Measurements from ENCODE around the gene DVL3. TPM values are rescaled to one million over a fixed set of nuclear protein-coding genes. Genes with fewer than 3 reads are reported as not detected.

DVL3 gene
- total and polyA plus RNA-seq, 7 experiments from 2014 or later = 3.1 to 45.3 (median 36.2) TPM

GRCh38 chr3:184129012-184129411, 26.2 kb upstream of the DVL3 start:
- no peak overlapping the region for H3K27ac ChIP-seq (ENCODE audit: low read depth, low read length)
- H3K36me3 ChIP-seq (ENCODE audit: control insufficient read depth in 2 of 3, insufficient read depth in 3 of 3, low read length in 3 of 3) = no peaks in the 10 kb centered on the region
- Mint-ChIP-seq H3K36me3 (no peaks in the 10 kb centered on the region), H3K27me3 (peaks cover 0 to 8% (median 0%) of the 10 kb centered on the region in 5 donors), H3K9me3 (no peaks in the 10 kb centered on the region), H3K4me1 (peaks cover 3 to 8% (median 7%) of the 10 kb centered on the region in 7 donors), H3K4me3 (no peak overlapping the region), H3K27ac (no peak overlapping the region)
- CTCF ChIA-PET = no interaction called here
- H3K9me3 ChIP-seq (ENCODE audit: control insufficient read depth in 2 of 3, low read length in 3 of 3) = no peaks in the 10 kb centered on the region
- DNase-seq (peak in 1 of 9 donors; percentile 26), ATAC-seq (no peak)
- peaks cover 3 to 4% of the 10 kb centered on the region in 2 donors for H3K4me1 ChIP-seq (ENCODE audit: control insufficient read depth in 2 of 2, insufficient read depth in 2 of 2, low read length in 2 of 2)
- H3K27me3 ChIP-seq (ENCODE audit: control insufficient read depth in 2 of 2, insufficient read depth in 2 of 2, low read length in 2 of 2) = no peaks in the 10 kb centered on the region
- H3K4me3 ChIP-seq (ENCODE audit: low read length) = no peak overlapping the region
- POLR2A ChIA-PET = no interaction called here
- intact Hi-C loops (cut with micrococcal nuclease) = no loop called here

GRCh38 chr3:184132945-184133344, 22.2 kb upstream of the DVL3 start:
- Mint-ChIP-seq H3K9me3 (no peaks in the 10 kb centered on the region), H3K4me1 (peaks cover 27 to 38% (median 36%) of the 10 kb centered on the region in 7 donors), H3K36me3 (peaks cover 0 to 2% (median 0%) of the 10 kb centered on the region in 5 donors), H3K27ac (no peak overlapping the region), H3K27me3 (peaks cover 0 to 10% (median 0%) of the 10 kb centered on the region in 5 donors), H3K4me3 (peak overlapping the region in 3 of 10 donors; percentile 96 to 99 (median 98))
- H3K36me3 ChIP-seq (ENCODE audit: control insufficient read depth in 2 of 3, insufficient read depth in 3 of 3, low read length in 3 of 3) = peaks cover 0 to 17% (median 0%) of the 10 kb centered on the region in 3 experiments
- H3K27me3 ChIP-seq (ENCODE audit: control insufficient read depth in 2 of 2, insufficient read depth in 2 of 2, low read length in 2 of 2) = no peaks in the 10 kb centered on the region
- H3K9me3 ChIP-seq (ENCODE audit: control insufficient read depth in 2 of 3, low read length in 3 of 3) = no peaks in the 10 kb centered on the region
- POLR2A ChIA-PET = no interaction called here
- H3K4me3 ChIP-seq (ENCODE audit: low read length) = no peak overlapping the region
- CTCF ChIA-PET = interaction anchor here (0.6 kb wide), 1 partner anchor 453 kb away, joined by 3 read pairs; no protein-coding TSS in a partner anchor
- ATAC-seq = no peak
- intact Hi-C loops (cut with micrococcal nuclease) = loop anchor here (10.0 kb wide), 3 partner anchors 48 to 498 kb away; partner anchors contain the start of gene KLHL24 (in 1 of the 2)
- peaks cover 4 to 10% of the 10 kb centered on the region in 2 donors for H3K4me1 ChIP-seq (ENCODE audit: control insufficient read depth in 2 of 2, insufficient read depth in 2 of 2, low read length in 2 of 2)
- H3K27ac ChIP-seq (ENCODE audit: low read depth, low read length) = no peak overlapping the region
- DNase-seq = no peak

GRCh38 chr3:184133840-184134745, 21.1 kb upstream of the DVL3 start:
- H3K27me3 Mint-ChIP-seq = peaks cover 0 to 10% (median 0%) of the 10 kb centered on the region in 5 donors
- H3K27me3 ChIP-seq (ENCODE audit: control insufficient read depth in 2 of 2, insufficient read depth in 2 of 2, low read length in 2 of 2) = no peaks in the 10 kb centered on the region
- no peaks in the 10 kb centered on the region for H3K9me3 Mint-ChIP-seq
- H3K4me3 ChIP-seq (ENCODE audit: low read length) = peak overlapping the region; percentile 83
- peak overlapping the region; percentile 92 to 98 (median 97) for H3K27ac Mint-ChIP-seq
- POLR2A ChIA-PET = interaction anchor here (0.8 to 1.5 kb wide), 10 partner anchors 13 to 228 kb away, joined by 3 to 12 read pairs (median 3); partner anchors contain the start of genes ABCC5, CLCN2, DVL3 and EEF1AKMT4
- H3K4me1 ChIP-seq (ENCODE audit: control insufficient read depth in 2 of 2, insufficient read depth in 2 of 2, low read length in 2 of 2) = peaks cover 4 to 10% of the 10 kb centered on the region in 2 donors
- CTCF ChIA-PET = interaction anchor here (0.8 to 2.0 kb wide), 3 partner anchors 11 to 239 kb away, joined by 3 to 5 read pairs (median 5); no protein-coding TSS in a partner anchor
- ATAC-seq = peak; percentile 9
- peaks cover 29 to 40% (median 38%) of the 10 kb centered on the region in 7 donors for H3K4me1 Mint-ChIP-seq
- peaks cover 0 to 3% (median 0%) of the 10 kb centered on the region in 5 donors for H3K36me3 Mint-ChIP-seq
- DNase-seq = peak in 5 of 9 donors; percentile 17 to 58 (median 23)
- no peaks in the 10 kb centered on the region for H3K9me3 ChIP-seq (ENCODE audit: control insufficient read depth in 2 of 3, low read length in 3 of 3)
- H3K27ac ChIP-seq (ENCODE audit: low read depth, low read length) = peak overlapping the region; percentile 86
- peak overlapping the region; percentile 96 to 100 (median 98) for H3K4me3 Mint-ChIP-seq
- intact Hi-C loops (cut with micrococcal nuclease) = loop anchor here (2.0 to 10.0 kb wide), 5 partner anchors 49 to 679 kb away; partner anchors contain the start of genes KLHL24 (in 1 of the 2) and VPS8 (in 1 of the 2)
- peaks cover 0 to 19% (median 0%) of the 10 kb centered on the region in 3 experiments for H3K36me3 ChIP-seq (ENCODE audit: control insufficient read depth in 2 of 3, insufficient read depth in 3 of 3, low read length in 3 of 3)

DNA sequence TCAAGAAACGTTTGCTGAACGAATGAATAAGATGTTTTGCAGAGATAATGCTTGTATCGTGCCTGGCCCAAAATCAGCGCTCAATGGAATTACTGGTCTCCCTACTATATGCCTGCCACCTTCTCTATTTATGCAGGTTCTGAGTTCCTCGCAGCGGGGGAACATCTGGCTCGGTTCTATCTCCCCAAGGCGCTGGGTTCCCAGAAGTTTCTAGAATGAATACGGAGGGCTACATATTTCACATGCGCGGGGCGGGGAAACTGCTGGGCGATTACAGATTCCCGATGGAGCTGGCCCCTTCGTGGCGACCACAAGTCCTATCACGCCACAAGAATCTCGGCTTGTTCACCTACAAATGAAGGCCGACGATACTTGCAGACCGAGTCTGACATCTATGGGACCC, 20.4 kb upstream of the DVL3 start:
- peak overlapping the region; percentile 83 for H3K4me3 ChIP-seq (ENCODE audit: low read length)
- H3K4me1 ChIP-seq (ENCODE audit: control insufficient read depth in 2 of 2, insufficient read depth in 2 of 2, low read length in 2 of 2) = peaks cover 4 to 10% of the 10 kb centered on the region in 2 donors
- Mint-ChIP-seq H3K27me3 (peaks cover 0 to 10% (median 0%) of the 10 kb centered on the region in 5 donors), H3K36me3 (peaks cover 0 to 3% (median 0%) of the 10 kb centered on the region in 5 donors), H3K27ac (peak overlapping the region; percentile 92 to 98 (median 97)), H3K9me3 (no peaks in the 10 kb centered on the region), H3K4me3 (peak overlapping the region; percentile 96 to 100 (median 98)), H3K4me1 (peaks cover 29 to 40% (median 38%) of the 10 kb centered on the region in 7 donors)
- CTCF ChIA-PET = interaction anchor here (0.8 to 2.0 kb wide), 3 partner anchors 10 to 117 kb away, joined by 4 to 5 read pairs (median 5); partner anchors contain the start of gene ABCC5
- peak overlapping the region; percentile 86 for H3K27ac ChIP-seq (ENCODE audit: low read depth, low read length)
- peaks cover 0 to 19% (median 0%) of the 10 kb centered on the region in 3 experiments for H3K36me3 ChIP-seq (ENCODE audit: control insufficient read depth in 2 of 3, insufficient read depth in 3 of 3, low read length in 3 of 3)
- no peaks in the 10 kb centered on the region for H3K9me3 ChIP-seq (ENCODE audit: control insufficient read depth in 2 of 3, low read length in 3 of 3)
- DNase-seq (no peak), ATAC-seq (peak; percentile 28)
- POLR2A ChIA-PET = interaction anchor here (0.8 to 2.2 kb wide), 13 partner anchors 10 to 227 kb away, joined by 3 to 12 read pairs (median 3); partner anchors contain the start of genes ABCC5, CLCN2, DVL3 and EEF1AKMT4
- intact Hi-C loops (cut with micrococcal nuclease) = loop anchor here (1.0 to 10.0 kb wide), 18 partner anchors 11 to 1035 kb away; partner anchors contain the start of genes ABCC5 (in 2 of the 2), ABCF3 (in 2 of the 2), AP2M1 (in 2 of the 2) and DVL3 (in 2 of the 2)
- no peaks in the 10 kb centered on the region for H3K27me3 ChIP-seq (ENCODE audit: control insufficient read depth in 2 of 2, insufficient read depth in 2 of 2, low read length in 2 of 2)

GRCh38 chr3:184135149-184135910, 19.8 kb upstream of the DVL3 start, which contains the start of gene EIF2B5:
Gene EIF2B5 (plus strand): TSS chr3:184135358. CDS start chr3:184135386, 28 bp downstream.
- Histone ChIP-seq H3K27ac (ENCODE audit: low read depth, low read length) (peak within 1 kb of the TSS; percentile 86), H3K27me3 (ENCODE audit: control insufficient read depth in 2 of 2, insufficient read depth in 2 of 2, low read length in 2 of 2) (no peaks in the 10 kb centered on the region), H3K36me3 (ENCODE audit: control insufficient read depth in 2 of 3, insufficient read depth in 3 of 3, low read length in 3 of 3) (peaks cover 0 to 23% (median 0%) of the 10 kb centered on the region in 3 experiments), H3K4me3 (ENCODE audit: low read length) (peak within 1 kb of the TSS; percentile 83), H3K4me1 (ENCODE audit: control insufficient read depth in 2 of 2, insufficient read depth in 2 of 2, low read length in 2 of 2) (peaks cover 4 to 10% of the 10 kb centered on the region in 2 donors), H3K9me3 (ENCODE audit: control insufficient read depth in 2 of 3, low read length in 3 of 3) (no peaks in the 10 kb centered on the region)
- ChIA-PET CTCF (interaction anchor here (0.7 to 2.0 kb wide), 3 partner anchors 38 to 667 kb away, joined by 4 to 5 read pairs (median 4); partner anchors contain the start of gene ABCC5), POLR2A (interaction anchor here (0.6 to 2.2 kb wide), 13 partner anchors 9 to 227 kb away, joined by 3 to 12 read pairs (median 3); partner anchors contain the start of genes ABCC5, CLCN2, DVL3 and EEF1AKMT4)
- Mint-ChIP-seq H3K27ac (peak within 1 kb of the TSS; percentile 92 to 98 (median 97)), H3K9me3 (no peaks in the 10 kb centered on the region), H3K36me3 (peaks cover 0 to 8% (median 5%) of the 10 kb centered on the region in 5 donors), H3K4me3 (peak within 1 kb of the TSS; percentile 96 to 100 (median 98)), H3K27me3 (peaks cover 0 to 10% (median 0%) of the 10 kb centered on the region in 5 donors), H3K4me1 (peaks cover 29 to 40% (median 38%) of the 10 kb centered on the region in 7 donors)
- intact Hi-C loops (cut with micrococcal nuclease) = loop anchor here (1.0 to 10.0 kb wide), 18 partner anchors 10 to 1036 kb away; partner anchors contain the start of genes ABCC5 (in 2 of the 2), ABCF3 (in 2 of the 2), AP2M1 (in 2 of the 2) and DVL3 (in 2 of the 2)
- peak; percentile 63 to 87 (median 84) for DNase-seq
- peak; percentile 96 for ATAC-seq
